Measurements from ENCODE around the gene TRAK1. TPM values are rescaled to one million over a fixed set of nuclear protein-coding genes. Genes with fewer than 3 reads are reported as not detected.

Gene TRAK1
- polyA plus RNA-seq (2013), result 43.4 and 43.5 TPM in 2 replicates

- H3K9me3 ChIP-seq (ENCODE audit: insufficient read depth, low read depth, low read length), result no peaks in the 10 kb centered on the region
- peaks cover 13 to 34% of the 10 kb centered on the region in 2 experiments for H3K36me3 ChIP-seq (ENCODE audit: control insufficient read depth in 1 of 2, insufficient read depth in 2 of 2, low read length in 2 of 2)
- H4K91ac ChIP-seq (ENCODE audit: low read depth, low read length), result peak within 1 kb of the TSS; percentile 4
- H3K9ac ChIP-seq (ENCODE audit: low read length), result no peak within 1 kb of the TSS
- H2BK12ac ChIP-seq (ENCODE audit: low read length), result no peak within 1 kb of the TSS
- H2AK5ac ChIP-seq (ENCODE audit: low read length), result no peak within 1 kb of the TSS
- H3K23ac ChIP-seq (ENCODE audit: low read length), result no peak within 1 kb of the TSS
- no peak within 1 kb of the TSS for H2AFZ ChIP-seq (ENCODE audit: insufficient read depth, low read length, poor library complexity)
- no peak within 1 kb of the TSS for H3K14ac ChIP-seq (ENCODE audit: low read length)
- peak within 1 kb of the TSS; percentile 14 for H2BK120ac ChIP-seq (ENCODE audit: insufficient read depth, low read length, poor library complexity)
- H3K4me2 ChIP-seq (ENCODE audit: low read length), result no peak within 1 kb of the TSS
- H4K8ac ChIP-seq (ENCODE audit: low read depth, low read length), result no peak within 1 kb of the TSS
- no peak within 1 kb of the TSS for H3K4me3 ChIP-seq (ENCODE audit: low read depth, low read length)
- H2BK5ac ChIP-seq (ENCODE audit: low read depth, low read length, poor library complexity), result peak within 1 kb of the TSS; percentile 5
- WGBS (ENCODE audit: extremely low coverage, insufficient coverage, insufficient read length), result no CpG with 5 or more reads among the region's 14 CpGs
- H3K27me3 ChIP-seq (ENCODE audit: insufficient read depth, low read length), result no peaks in the 10 kb centered on the region
- H3K4ac ChIP-seq (ENCODE audit: low read depth, low read length), result peak within 1 kb of the TSS; percentile 23
- DNase-seq, result no peak
- peaks cover 1% of the 10 kb centered on the region for H3K79me2 ChIP-seq (ENCODE audit: control insufficient read depth, insufficient read depth, low read length, poor library complexity)
- H3K27ac ChIP-seq (ENCODE audit: low read depth, low read length), result peak within 1 kb of the TSS; percentile 42
- peak within 1 kb of the TSS; percentile 59 for H3K18ac ChIP-seq (ENCODE audit: low read length)
- H3K79me1 ChIP-seq (ENCODE audit: low read length), result peaks cover 4% of the 10 kb centered on the region
- peaks cover 0 to 16% of the 10 kb centered on the region in 2 experiments for H3K4me1 ChIP-seq (ENCODE audit: control insufficient read depth in 1 of 2, insufficient read depth in 2 of 2, low read length in 2 of 2)
- no peak within 1 kb of the TSS for H4K12ac ChIP-seq (ENCODE audit: low read depth, low read length)
Measured at GRCh38 chr3:42090973-42091731, at the start of gene TRAK1. Gene TRAK1 (plus strand): TSS chr3:42091357. CDS start chr3:42091470, 113 bp downstream.

GRCh38 chr3:42042747-42043098, 48.4 kb upstream of the TRAK1 start:
- WGBS (ENCODE audit: extremely low coverage, insufficient coverage, insufficient read length), result no CpG with 5 or more reads among the region's 5 CpGs
- peak overlapping the region; percentile 42 for H3K4me2 ChIP-seq (ENCODE audit: low read length)
- H4K12ac ChIP-seq (ENCODE audit: low read depth, low read length), result no peak overlapping the region
- H3K4ac ChIP-seq (ENCODE audit: low read depth, low read length), result peak overlapping the region; percentile 35
- H3K18ac ChIP-seq (ENCODE audit: low read length), result no peak overlapping the region
- no peak overlapping the region for H2AFZ ChIP-seq (ENCODE audit: insufficient read depth, low read length, poor library complexity)
- H3K4me3 ChIP-seq (ENCODE audit: low read depth, low read length), result no peak overlapping the region
- peaks cover 17% of the 10 kb centered on the region for H3K79me1 ChIP-seq (ENCODE audit: low read length)
- peaks cover 6% of the 10 kb centered on the region for H3K79me2 ChIP-seq (ENCODE audit: control insufficient read depth, insufficient read depth, low read length, poor library complexity)
- no peaks in the 10 kb centered on the region for H3K9me3 ChIP-seq (ENCODE audit: insufficient read depth, low read depth, low read length)
- H2AK5ac ChIP-seq (ENCODE audit: low read length), result peak overlapping the region; percentile 62
- peak overlapping the region; percentile 56 for H4K8ac ChIP-seq (ENCODE audit: low read depth, low read length)
- peak overlapping the region; percentile 9 for H2BK12ac ChIP-seq (ENCODE audit: low read length)
- H2BK120ac ChIP-seq (ENCODE audit: insufficient read depth, low read length, poor library complexity), result peak overlapping the region; percentile 88
- H3K23ac ChIP-seq (ENCODE audit: low read length), result no peak overlapping the region
- DNase-seq, result no peak
- H4K91ac ChIP-seq (ENCODE audit: low read depth, low read length), result peak overlapping the region; percentile 91
- H3K36me3 ChIP-seq (ENCODE audit: control insufficient read depth in 1 of 2, insufficient read depth in 2 of 2, low read length in 2 of 2), result no peaks in the 10 kb centered on the region
- peak overlapping the region; percentile 62 for H3K14ac ChIP-seq (ENCODE audit: low read length)
- no peak overlapping the region for H3K9ac ChIP-seq (ENCODE audit: low read length)
- peaks cover 13 to 27% of the 10 kb centered on the region in 2 experiments for H3K4me1 ChIP-seq (ENCODE audit: control insufficient read depth in 1 of 2, insufficient read depth in 2 of 2, low read length in 2 of 2)
- no peaks in the 10 kb centered on the region for H3K27me3 ChIP-seq (ENCODE audit: insufficient read depth, low read length)
- H3K27ac ChIP-seq (ENCODE audit: low read depth, low read length), result peak overlapping the region; percentile 95
- H2BK5ac ChIP-seq (ENCODE audit: low read depth, low read length, poor library complexity), result peak overlapping the region; percentile 87

- Histone ChIP-seq H3K9ac (ENCODE audit: low read length) (peak overlapping the region; percentile 11), H3K4me2 (ENCODE audit: low read length) (peak overlapping the region; percentile 42), H2AK5ac (ENCODE audit: low read length) (peak overlapping the region; percentile 62), H3K4me3 (ENCODE audit: low read depth, low read length) (no peak overlapping the region), H3K36me3 (ENCODE audit: control insufficient read depth in 1 of 2, insufficient read depth in 2 of 2, low read length in 2 of 2) (no peaks in the 10 kb centered on the region), H4K12ac (ENCODE audit: low read depth, low read length) (no peak overlapping the region), H4K91ac (ENCODE audit: low read depth, low read length) (peak overlapping the region; percentile 91), H3K9me3 (ENCODE audit: insufficient read depth, low read depth, low read length) (no peaks in the 10 kb centered on the region), H3K4me1 (ENCODE audit: control insufficient read depth in 1 of 2, insufficient read depth in 2 of 2, low read length in 2 of 2) (peaks cover 9 to 21% of the 10 kb centered on the region in 2 experiments), H3K23ac (ENCODE audit: low read length) (no peak overlapping the region), H3K79me2 (ENCODE audit: control insufficient read depth, insufficient read depth, low read length, poor library complexity) (peaks cover 2% of the 10 kb centered on the region), H3K14ac (ENCODE audit: low read length) (peak overlapping the region; percentile 62), H3K27me3 (ENCODE audit: insufficient read depth, low read length) (no peaks in the 10 kb centered on the region), H2BK5ac (ENCODE audit: low read depth, low read length, poor library complexity) (peak overlapping the region; percentile 87), H2BK12ac (ENCODE audit: low read length) (peak overlapping the region; percentile 9), H2BK120ac (ENCODE audit: insufficient read depth, low read length, poor library complexity) (peak overlapping the region; percentile 88), H3K18ac (ENCODE audit: low read length) (peak overlapping the region; percentile 66), H3K27ac (ENCODE audit: low read depth, low read length) (peak overlapping the region; percentile 95), H3K79me1 (ENCODE audit: low read length) (peaks cover 12% of the 10 kb centered on the region), H3K4ac (ENCODE audit: low read depth, low read length) (peak overlapping the region; percentile 35), H4K8ac (ENCODE audit: low read depth, low read length) (peak overlapping the region; percentile 56), H2AFZ (ENCODE audit: insufficient read depth, low read length, poor library complexity) (peak overlapping the region; percentile 51)
- no peak for DNase-seq
- WGBS (ENCODE audit: extremely low coverage, insufficient coverage, insufficient read length), result no CpG with 5 or more reads among the region's 9 CpGs
Measured at GRCh38 chr3:42043099-42043813, 47.9 kb upstream of the TRAK1 start.

- Histone ChIP-seq H4K91ac (ENCODE audit: low read depth, low read length) (peak overlapping the region; percentile 50), H3K23ac (ENCODE audit: low read length) (no peak overlapping the region), H3K4me3 (ENCODE audit: low read depth, low read length) (no peak overlapping the region), H4K8ac (ENCODE audit: low read depth, low read length) (no peak overlapping the region), H3K4ac (ENCODE audit: low read depth, low read length) (peak overlapping the region; percentile 76), H2BK120ac (ENCODE audit: insufficient read depth, low read length, poor library complexity) (peak overlapping the region; percentile 56), H3K4me1 (ENCODE audit: control insufficient read depth in 1 of 2, insufficient read depth in 2 of 2, low read length in 2 of 2) (peaks cover 9 to 21% of the 10 kb centered on the region in 2 experiments), H2AK5ac (ENCODE audit: low read length) (peak overlapping the region; percentile 18), H2BK5ac (ENCODE audit: low read depth, low read length, poor library complexity) (no peak overlapping the region), H3K4me2 (ENCODE audit: low read length) (no peak overlapping the region), H3K27me3 (ENCODE audit: insufficient read depth, low read length) (no peaks in the 10 kb centered on the region), H3K9me3 (ENCODE audit: insufficient read depth, low read depth, low read length) (no peaks in the 10 kb centered on the region), H4K12ac (ENCODE audit: low read depth, low read length) (no peak overlapping the region), H2AFZ (ENCODE audit: insufficient read depth, low read length, poor library complexity) (no peak overlapping the region), H3K79me2 (ENCODE audit: control insufficient read depth, insufficient read depth, low read length, poor library complexity) (peaks cover 2% of the 10 kb centered on the region), H3K79me1 (ENCODE audit: low read length) (peaks cover 12% of the 10 kb centered on the region), H3K18ac (ENCODE audit: low read length) (peak overlapping the region; percentile 17), H3K14ac (ENCODE audit: low read length) (no peak overlapping the region), H3K36me3 (ENCODE audit: control insufficient read depth in 1 of 2, insufficient read depth in 2 of 2, low read length in 2 of 2) (no peaks in the 10 kb centered on the region), H2BK12ac (ENCODE audit: low read length) (peak overlapping the region; percentile 46), H3K27ac (ENCODE audit: low read depth, low read length) (no peak overlapping the region), H3K9ac (ENCODE audit: low read length) (no peak overlapping the region)
- no peak for DNase-seq
- no CpG with 5 or more reads among the region's 2 CpGs for WGBS (ENCODE audit: extremely low coverage, insufficient coverage, insufficient read length)
Measured at GRCh38 chr3:42045708-42046243, 45.4 kb upstream of the TRAK1 start.

All from trophoblast cell (in vitro differentiated cells and primary cell).